Measurements from ENCODE around the gene NCAPD2.
"Not testable (repeated sequence)": the region's sequence is repeated elsewhere in the genome, so short reads cannot be mapped to it uniquely, and the experiment has no call there.

The NCAPD2 gene

GRCh38 chr12:6463216-6463615 is 30.7 kb upstream of the NCAPD2 start:
- DNase-seq (ENCODE audit: low spot score): no peak

GRCh38 chr12:6463858-6464257 is 30.0 kb upstream of the NCAPD2 start:
- DNase-seq (ENCODE audit: low spot score): no peak

- DNase-seq (ENCODE audit: low spot score): no peak
These were observed 29.4 kb upstream of the NCAPD2 start for GRCh38 chr12:6464531-6464930.

GRCh38 chr12:6465467-6466183 is 28.3 kb upstream of the NCAPD2 start:
- DNase-seq (ENCODE audit: low spot score): peak; percentile 82

GRCh38 chr12:6466184-6466573 is 27.7 kb upstream of the NCAPD2 start:
- DNase-seq (ENCODE audit: low spot score): no peak

GRCh38 chr12:6466751-6467150 is 27.2 kb upstream of the NCAPD2 start:
- DNase-seq (ENCODE audit: low spot score): not testable (repeated sequence)

GRCh38 chr12:6467571-6468282 is 26.2 kb upstream of the NCAPD2 start:
- not testable (repeated sequence) for DNase-seq (ENCODE audit: low spot score)

- DNase-seq (ENCODE audit: low spot score): no peak
These were observed 25.7 kb upstream of the NCAPD2 start for GRCh38 chr12:6468283-6468575.

- DNase-seq (ENCODE audit: low spot score): no peak
These were observed 24.8 kb upstream of the NCAPD2 start for GRCh38 chr12:6469092-6469491.

GRCh38 chr12:6469609-6470374 is 24.1 kb upstream of the NCAPD2 start:
- no peak for DNase-seq (ENCODE audit: low spot score)

- peak; percentile 98 for DNase-seq (ENCODE audit: low spot score)
These were observed 23.3 kb upstream of the NCAPD2 start, which contains the start of gene VAMP1 for GRCh38 chr12:6470375-6471163. TSS of gene VAMP1 (minus strand) at chr12:6470677. CDS start at chr12:6470531, 146 bp downstream.

- DNase-seq (ENCODE audit: low spot score): no peak
These were observed 21.9 kb upstream of the NCAPD2 start for GRCh38 chr12:6471989-6472360.

GRCh38 chr12:6472491-6472890 is 21.4 kb upstream of the NCAPD2 start:
- DNase-seq (ENCODE audit: low spot score): no peak

- DNase-seq (ENCODE audit: low spot score): not testable (repeated sequence)
These were observed 18.5 kb upstream of the NCAPD2 start for GRCh38 chr12:6475233-6475975.

GRCh38 chr12:6476489-6476888 is 17.4 kb upstream of the NCAPD2 start:
- no peak for DNase-seq (ENCODE audit: low spot score)

- not testable (repeated sequence) for DNase-seq (ENCODE audit: low spot score)
These were observed 16.1 kb upstream of the NCAPD2 start for GRCh38 chr12:6477601-6478377.

- no peak for DNase-seq (ENCODE audit: low spot score)
These were observed 15.5 kb upstream of the NCAPD2 start for GRCh38 chr12:6478416-6478815.

- no peak for DNase-seq (ENCODE audit: low spot score)
These were observed 5.7 kb upstream of the NCAPD2 start for GRCh38 chr12:6488240-6488639.

GRCh38 chr12:6489449-6489848 is 4.5 kb upstream of the NCAPD2 start:
- no peak for DNase-seq (ENCODE audit: low spot score)

- not testable (repeated sequence) for DNase-seq (ENCODE audit: low spot score)
These were observed 3.2 kb upstream of the NCAPD2 start for GRCh38 chr12:6490673-6491072.

Measured in COLO829 (cell line).